GM12891 (cell line): ENCODE results near the gene UBE2C.

ENCODE experiments used
- PAX5 ChIP-seq: IDR thresholded peaks from 2 replicates; pipeline ENCODE4 v1.6.1; 2011; ENCODE audit warnings: low read length, moderate library complexity, mild to moderate bottlenecking; ENCODE audit not compliant: insufficient read depth, severe bottlenecking
- POLR2A ChIP-seq: IDR thresholded peaks from 2 replicates; pipeline ENCODE4 v1.6.1; 2011; ENCODE audit warnings: low read depth, low read length, control low read depth
- POLR2AphosphoS5 ChIP-seq: IDR thresholded peaks from 2 replicates; pipeline ENCODE4 v1.6.1; 2011; ENCODE audit warnings: low read depth, low read length, control low read depth

- TF ChIP-seq POLR2AphosphoS5: no peak
- no peak for TF ChIP-seq POLR2A
- no peak for TF ChIP-seq PAX5
Observed at GRCh38 chr20:45810191-45810970, 2.1 kb upstream of the UBE2C start.
